PC-3 (cell line): Measurements from ENCODE around the gene CD28.

Experiments used
- CTCF ChIP-seq: fragments of 300-600 bp; sonication (generic); conservative IDR thresholded peaks from 2 replicates; pipeline ENCODE4 v1.5.1; 2017; ENCODE audit warnings: antibody characterized with exemption, low read depth, mild to moderate bottlenecking, low read length
- EZH2phosphoT487 ChIP-seq: fragments of 300-600 bp; sonication (generic); IDR thresholded peaks from 2 replicates; pipeline ENCODE4 v1.6.1; 2018; ENCODE audit warnings: mild to moderate bottlenecking, antibody characterized with exemption, low read length, borderline replicate concordance

GRCh38 chr2:203687165-203687564 lies 19.3 kb upstream of the CD28 start:
- TF ChIP-seq CTCF (no peak), EZH2phosphoT487 (no peak)
